HG03159 (cell line): ENCODE measurements around the gene OPRD1.
"Not testable (repeated sequence)": the region's sequence is repeated elsewhere in the genome, so short reads cannot be mapped to it uniquely, and the experiment has no call there.

Experiments used
- ATAC-seq: cut with Tn5 transposase; IDR thresholded peaks from one replicate; pipeline ENCODE4 v1.9.1; 2021; ENCODE audit warnings: mild to moderate bottlenecking, moderate library complexity; ENCODE audit not compliant: unreplicated experiment

OPRD1 gene

DNA sequence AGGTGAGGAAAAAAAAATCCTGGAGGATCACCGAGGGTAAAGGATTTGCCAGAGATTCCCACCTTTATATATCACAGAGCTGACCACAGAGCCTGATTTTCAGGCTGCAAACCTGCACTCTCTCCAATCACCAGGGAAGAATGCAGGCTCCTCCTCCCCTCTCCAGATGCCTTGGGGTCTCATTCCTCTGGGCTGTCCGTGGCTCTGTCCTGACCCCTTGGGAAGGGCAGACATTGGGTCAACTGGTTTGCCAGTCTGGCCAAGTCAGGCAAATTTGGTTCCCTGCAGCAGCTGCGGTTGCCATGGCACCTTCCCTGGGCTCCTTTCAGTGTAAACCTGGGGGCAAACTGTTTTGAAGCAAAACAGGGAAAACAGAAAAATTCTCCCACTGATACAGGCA lies 11.6 kb upstream of the OPRD1 start:
- no peak for ATAC-seq

DNA sequence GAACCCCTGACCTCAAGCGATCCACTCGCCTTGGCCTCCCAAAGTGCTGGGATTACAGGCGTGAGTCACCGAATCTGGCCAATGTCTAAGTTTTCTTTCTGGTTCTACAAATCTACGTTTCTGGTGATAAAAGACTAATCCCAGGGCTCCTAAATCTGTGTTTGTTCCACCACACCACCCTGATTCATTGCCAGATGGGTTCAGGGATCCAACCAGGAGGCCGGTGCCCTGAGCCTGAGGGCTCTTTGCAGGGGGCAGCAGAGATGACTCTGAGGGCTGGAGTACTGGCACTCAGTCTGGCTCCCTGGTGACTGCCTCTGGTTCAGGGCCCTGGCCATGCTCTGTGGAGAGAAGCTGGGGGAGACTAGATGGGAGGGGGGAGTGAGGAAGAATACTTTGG lies 10.5 kb upstream of the OPRD1 start:
- ATAC-seq, result no peak

DNA sequence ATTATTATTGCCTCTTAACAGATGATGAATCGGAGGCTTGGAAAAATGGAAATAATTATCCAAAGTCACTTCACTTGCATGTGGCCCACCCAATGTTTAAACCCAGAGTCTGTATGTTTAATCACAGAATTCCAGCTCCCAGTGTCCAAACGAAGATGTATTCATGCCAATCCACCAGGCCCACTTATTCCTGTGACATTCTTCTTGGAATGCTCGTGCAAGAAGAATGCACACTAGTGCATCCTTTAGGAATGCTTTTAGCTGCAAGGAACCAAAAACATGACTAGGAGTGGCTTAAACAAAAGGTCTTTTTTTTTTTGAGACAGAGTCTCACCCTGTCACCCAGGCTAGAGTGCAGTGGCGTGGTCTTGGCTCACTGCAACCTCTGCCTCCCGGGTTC lies 8.9 kb upstream of the OPRD1 start:
- ATAC-seq, result no peak

DNA sequence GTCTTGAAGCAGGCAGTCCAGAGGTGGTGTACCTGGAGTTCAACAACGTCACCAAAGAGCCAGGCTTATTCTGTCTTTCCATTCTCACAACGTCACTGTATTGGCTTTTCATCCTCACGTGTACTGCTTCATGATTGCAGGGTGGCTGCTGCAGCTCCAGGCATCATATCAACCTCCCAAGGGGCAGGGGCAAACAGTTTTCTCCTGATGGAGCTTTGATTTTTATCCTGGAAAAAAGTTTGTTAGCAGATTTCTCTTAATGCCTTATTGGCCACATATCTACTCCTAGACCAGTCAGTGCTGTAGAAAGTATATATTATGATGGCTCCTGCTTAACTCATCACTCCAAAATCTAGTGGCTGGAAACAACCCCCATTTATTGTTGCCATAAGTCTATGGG lies 8.3 kb upstream of the OPRD1 start:
- ATAC-seq, result no peak

DNA sequence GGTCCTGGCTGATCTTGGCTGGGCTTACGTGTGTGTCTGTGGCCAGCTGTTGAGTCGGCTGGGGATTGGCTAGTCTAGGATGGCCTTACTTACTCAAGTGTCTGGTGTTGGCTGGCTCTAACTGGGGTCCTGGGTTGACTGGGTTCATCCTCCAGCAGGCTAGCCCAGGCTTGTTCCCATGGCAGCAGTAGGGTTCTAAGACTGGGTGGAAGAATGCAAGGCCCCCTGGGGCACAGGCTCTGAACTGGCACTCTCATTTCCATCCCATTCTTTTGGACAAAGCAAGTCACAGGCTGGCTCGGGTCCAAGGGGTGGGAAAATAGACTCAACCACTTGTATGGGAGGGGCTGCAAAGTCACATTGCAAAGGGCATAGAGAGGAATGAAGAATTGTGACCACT lies 7.9 kb upstream of the OPRD1 start:
- ATAC-seq, result no peak

DNA sequence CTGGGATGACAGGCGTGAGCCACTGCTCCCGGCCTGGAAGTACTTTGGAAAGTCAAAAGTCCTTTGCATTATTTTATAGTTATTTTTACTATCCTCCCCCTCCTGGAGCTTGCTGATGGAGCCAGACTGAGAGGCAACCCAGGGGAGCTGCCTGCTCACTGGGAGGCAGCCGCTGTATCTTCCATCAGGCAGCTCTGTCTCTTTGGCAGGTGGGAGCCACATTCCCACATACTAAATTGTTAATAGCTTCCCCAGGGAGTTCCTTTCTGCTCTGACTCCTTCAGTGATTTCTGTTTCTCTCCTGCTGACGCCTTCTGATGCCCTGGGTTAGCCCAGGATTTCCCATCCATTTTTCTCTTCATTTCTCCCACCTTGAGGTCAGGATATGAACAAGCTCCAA lies 4.9 kb upstream of the OPRD1 start:
- no peak for ATAC-seq

DNA sequence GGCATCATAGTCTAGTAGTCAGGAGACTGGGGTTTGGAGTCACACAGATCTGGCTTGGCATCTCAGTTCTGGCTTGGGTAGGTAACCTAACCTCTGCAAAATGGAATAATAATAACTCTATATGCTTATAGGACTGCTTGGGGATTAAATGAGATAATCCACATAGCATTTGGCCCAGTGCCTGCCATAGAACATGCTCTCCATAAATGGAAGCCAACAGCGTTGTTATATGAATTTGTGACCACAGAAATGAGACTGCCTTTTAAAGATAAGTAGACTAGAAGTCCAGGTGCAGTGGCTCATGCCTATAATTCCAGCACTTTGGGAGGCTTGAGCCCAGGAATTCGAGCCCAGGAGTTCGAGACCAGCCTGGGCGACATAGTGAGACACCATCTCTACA lies 4.0 kb upstream of the OPRD1 start:
- ATAC-seq, result no peak

DNA sequence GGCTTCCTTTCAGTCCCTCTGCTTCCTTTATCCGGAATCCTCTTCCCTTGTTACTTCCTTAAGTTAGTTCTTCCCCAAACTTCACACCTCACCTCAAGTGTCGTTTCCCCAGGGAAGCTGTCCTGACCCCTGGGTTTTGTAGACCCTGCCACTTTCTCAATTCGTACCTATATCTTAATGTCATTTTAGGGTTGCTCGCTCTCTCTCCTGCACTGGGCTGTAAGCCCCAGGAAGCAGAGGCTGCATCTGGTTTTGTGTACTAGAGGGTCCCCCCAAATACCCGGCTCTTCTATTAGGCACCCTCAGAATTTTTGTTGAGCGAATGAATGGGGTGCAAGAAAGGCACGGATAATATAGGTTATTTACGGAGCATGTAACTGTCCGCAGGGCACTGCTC lies 603 bp upstream of the OPRD1 start:
- ATAC-seq, result no peak

DNA sequence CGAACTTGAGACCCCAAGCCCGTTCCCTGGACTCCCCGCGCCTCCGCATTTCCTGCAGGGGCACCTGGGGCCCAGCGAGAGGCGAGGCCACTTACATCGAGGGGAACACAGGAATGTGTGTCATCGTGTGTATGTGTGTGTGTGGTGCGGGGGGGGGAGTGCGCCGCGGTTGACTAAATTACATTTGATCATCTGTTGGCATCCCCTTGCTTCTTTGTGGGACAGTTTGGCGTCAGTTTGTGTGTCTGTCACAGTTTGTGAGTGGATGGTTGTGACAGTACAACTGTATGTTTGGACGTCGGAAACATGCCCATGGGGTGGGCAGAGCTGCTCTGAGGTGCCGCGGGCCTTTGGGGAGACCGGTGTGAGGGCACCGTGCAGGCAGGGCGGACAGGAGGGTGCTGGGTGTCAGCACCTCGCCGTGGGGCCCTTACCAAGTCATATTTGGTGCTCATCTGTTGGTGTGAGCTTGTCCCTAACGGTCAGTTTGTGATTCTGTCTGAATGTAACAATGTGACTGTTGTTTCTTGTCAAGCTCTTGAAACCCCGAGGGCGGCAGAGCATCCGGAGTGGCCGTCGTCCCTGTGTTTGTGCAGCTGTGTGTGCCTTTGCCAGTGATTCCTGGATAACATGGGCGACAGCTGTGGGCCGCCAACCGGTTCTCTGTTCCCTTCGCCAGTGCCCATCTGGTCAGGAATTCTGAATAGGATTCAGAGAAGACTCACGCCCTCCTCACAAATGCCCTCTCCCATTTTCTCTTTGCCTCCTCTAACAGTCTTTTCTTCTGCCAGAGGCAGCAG lies 899 bp downstream of the OPRD1 start:
- no peak for ATAC-seq

DNA sequence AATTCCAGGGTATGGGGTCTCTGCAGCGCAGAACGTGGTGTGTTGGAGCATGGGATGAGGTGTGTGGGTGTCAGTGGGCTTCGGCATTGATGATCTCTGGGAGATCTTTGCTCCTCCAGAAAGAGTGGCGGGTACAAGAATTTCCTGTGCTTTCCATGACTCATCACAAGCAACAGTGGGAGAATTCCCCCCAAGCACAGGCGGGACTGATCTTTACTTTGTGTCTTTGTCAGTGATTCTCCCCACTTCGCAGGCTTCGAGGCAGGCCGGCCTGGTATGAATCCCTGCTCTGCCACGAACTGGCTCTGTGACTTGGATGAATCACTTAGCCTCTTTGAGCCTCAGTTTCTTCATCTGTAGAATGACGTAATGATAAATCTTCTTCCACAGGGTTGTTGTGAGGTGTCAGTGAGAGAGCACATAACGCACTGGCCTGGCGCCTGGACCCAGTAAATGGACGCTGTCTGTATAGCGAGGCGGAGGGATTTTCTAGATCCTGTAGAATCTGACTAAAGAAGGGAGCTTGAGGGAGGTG lies 2.0 kb downstream of the OPRD1 start:
- no peak for ATAC-seq

DNA sequence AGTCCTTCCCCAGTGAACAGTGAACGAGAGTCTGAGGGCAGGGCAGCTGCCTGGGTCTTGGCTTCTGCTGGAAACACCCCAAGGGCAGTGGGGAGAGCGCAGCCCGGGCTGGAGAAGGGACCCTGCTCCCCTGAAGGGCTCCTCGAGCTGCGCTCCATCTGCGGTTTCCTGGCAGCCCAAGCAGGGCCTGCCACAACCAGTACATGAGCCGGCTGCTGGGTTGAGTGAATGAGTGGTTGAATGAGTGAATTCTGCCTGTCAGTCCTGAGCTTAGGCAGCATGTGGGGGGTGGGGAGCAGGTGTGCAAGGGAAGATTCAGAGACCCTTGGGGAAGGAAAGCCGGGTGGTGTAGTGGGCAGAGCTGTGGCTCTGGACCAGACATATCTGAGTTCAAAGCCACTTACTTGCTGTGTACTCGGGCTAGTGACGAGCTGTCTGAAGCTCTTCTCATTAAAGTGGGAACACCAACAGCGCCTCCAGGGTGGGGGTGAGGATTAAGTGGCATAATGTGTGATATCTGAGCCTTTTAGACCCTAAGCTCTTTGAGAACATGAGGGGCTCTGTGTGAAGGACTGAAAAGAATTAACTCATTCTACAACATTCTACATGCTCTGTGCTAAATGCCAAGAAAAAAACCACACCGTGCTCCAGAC lies 3.7 kb downstream of the OPRD1 start:
- no peak for ATAC-seq

DNA sequence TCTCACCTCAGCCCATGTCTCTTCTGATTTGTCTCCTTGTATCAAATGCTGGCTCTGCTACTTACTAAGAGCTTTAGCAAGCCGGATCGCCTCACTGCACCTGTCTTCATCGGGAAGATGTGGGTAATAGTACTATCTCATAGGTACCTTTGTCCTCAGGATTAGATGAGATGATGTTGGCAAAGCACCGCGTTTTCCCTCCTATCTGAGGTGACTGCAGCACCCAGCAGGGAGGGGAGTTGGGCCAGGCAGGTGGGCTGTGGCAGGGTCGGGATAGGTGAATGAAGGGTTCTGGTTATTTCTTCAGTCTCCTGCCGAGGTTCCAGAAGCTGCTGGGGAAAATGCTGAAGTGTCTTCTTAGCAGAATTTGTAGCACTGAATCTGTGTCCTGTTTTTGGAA lies 5.2 kb downstream of the OPRD1 start:
- ATAC-seq, result no peak

DNA sequence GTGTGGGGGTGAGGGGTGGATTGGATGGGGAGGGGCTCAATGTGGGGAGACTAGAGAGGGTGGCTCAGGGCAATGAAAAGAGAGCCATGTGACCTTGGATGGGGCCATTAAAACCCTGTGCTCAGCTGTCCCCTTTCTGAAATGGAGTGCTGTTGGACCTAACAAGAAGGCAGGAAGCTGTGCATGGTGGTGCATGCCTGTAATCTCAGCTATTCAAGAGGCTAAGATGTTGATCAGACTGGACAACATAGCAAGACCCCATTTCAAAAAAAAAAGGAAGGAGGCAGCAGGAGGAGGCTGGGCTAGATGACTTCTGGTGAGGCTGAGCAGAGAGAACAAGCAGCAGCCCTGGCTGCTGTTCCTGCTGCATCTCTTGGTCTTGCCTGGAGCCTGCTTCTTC lies 7.0 kb downstream of the OPRD1 start:
- no peak for ATAC-seq

DNA sequence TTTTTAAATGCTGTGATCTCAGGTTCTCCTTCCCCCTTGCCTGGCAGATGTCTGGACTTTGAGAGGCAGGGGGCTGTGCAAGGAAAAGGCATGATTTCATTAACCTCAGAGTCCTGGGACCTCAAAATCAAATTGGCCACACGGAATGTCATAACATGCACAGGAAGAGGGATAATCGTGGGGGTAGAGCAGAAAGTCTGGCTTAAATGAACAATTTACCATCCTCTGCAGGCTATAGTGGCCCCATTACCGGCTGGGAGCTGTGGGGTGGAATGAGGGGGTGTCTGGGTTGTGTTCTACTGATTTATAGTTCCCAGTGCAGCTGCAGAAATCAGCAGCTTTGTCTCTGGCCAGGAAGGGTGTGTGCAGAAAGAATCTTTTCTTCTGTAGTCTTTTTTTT lies 10.8 kb downstream of the OPRD1 start:
- no peak for ATAC-seq

DNA sequence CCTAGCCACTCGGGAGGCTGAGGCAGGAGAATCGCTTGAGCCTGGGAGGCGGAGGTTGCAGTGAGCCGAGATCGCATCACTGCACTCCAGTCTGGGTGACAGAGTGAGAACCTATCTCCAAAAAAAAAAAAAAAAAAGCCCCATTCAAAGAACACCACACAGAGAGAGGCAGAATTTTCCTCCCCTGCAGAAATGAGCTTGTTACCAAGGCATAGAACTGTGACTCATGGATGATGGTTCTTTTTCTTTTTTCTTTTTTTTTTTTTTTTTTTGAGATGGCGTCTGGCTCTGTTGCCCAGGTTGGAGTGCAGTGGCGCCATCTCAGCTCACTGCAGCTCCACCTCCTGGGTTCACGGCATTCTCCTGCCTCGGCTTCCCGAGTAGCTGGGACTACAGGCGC lies 12.1 kb downstream of the OPRD1 start:
- ATAC-seq, result not testable (repeated sequence)

DNA sequence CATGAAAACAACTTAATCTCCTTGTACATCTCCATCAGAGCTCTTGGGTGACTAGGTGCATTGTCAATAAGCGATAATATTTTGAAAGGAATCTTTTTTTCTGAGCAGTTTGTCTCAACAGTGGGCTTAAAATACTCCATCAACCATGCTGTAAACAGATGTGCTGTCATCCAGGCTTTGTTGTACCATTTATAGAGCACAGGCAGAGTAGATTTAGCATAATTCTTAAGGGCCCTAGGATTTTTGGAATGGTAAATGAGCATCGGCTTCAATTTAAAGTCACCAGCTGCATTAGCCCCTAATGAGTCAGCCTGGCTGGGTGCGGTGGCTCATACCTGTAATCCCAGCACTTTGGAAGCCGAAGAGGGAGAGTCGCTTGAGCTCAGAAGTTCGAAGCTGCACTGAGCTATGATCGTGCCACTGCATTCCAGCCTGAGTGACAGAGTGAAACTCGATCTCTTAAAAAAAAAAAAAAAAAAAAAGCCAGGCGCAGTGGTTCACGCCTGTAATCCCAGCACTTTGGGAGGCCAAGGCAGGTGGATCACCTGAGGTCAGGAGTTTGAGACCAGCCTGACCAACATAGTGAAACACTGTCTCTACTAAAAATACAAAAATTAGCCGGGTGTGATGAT lies 16.4 kb downstream of the OPRD1 start:
- ATAC-seq, result not testable (repeated sequence)

DNA sequence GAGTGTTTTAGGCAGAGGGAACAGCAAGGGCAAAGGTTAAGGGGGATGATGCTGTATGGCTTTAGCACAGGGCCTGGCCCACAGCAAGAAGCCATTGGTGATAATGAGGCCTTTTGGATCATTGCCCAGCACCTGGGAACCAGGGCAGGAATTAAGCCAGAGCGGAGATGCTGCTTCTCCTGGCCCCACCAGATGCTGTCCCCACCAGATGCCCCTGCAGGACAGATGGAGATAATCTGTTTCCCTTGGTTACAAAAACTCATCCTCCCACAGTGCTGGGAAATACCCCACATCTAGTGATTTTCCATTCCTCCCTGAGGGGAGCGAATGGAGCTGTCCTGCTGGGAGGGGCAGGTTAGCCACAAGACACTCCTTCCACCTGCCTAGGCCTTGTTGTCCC lies 18.8 kb downstream of the OPRD1 start:
- no peak for ATAC-seq

DNA sequence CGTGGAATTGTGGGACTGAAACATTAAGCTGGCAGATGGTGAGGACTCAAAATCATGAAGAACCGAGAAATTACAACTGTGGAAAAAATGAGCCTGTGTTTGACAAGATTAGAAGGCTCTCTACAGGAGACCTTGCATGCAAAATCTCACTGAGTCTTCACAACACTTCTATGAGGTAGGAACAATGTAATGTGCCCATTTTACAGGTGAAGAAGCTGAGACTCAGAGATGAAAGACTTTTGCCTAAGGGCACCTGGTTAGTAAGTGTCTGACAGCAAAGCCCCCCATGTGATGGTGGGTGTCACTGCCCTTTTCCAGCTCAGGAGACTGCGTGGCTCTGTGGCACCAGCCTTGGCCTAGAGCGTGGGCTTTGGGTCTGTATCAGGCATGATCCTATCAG lies 21.0 kb downstream of the OPRD1 start:
- no peak for ATAC-seq

DNA sequence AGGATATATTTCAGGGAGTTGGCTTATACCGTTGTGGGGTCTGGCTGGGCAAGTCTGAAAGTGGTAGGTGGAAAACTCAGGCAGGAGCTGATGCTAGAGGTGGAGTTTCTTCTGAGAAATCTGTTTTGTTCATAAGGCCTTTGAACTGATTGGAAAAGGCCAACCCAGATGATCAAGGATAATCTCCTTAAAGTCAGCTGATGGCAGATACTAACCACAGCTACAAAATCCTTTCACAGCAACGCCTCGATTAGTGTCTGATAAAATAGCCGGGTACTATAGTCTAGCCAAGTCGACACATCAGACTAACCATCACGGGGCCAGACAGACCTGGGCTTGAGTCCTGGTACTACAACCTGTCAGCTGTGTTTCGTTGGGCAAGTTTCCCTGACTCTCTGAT lies 21.4 kb downstream of the OPRD1 start:
- ATAC-seq, result no peak

DNA sequence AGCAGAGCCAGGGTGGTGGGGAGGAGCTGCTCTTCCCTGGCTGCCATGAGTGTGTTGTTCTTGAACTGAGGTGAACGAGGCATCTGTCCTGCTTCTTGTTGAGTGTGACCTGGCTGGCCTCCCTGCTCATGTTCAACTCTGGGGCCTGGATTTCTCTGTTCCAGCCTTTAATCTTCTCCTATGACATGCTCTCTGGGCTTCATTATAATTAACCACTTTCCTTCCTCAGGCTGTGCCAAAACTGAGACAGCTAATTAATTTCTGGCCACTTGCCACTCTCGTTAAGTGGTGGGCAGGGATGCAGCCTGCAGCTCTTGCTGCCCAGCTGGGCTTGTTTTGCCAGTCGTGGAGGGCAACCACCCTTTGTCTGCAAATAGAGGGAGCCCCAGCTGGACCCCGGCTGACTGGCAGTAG lies 23.3 kb downstream of the OPRD1 start:
- ATAC-seq, result no peak

DNA sequence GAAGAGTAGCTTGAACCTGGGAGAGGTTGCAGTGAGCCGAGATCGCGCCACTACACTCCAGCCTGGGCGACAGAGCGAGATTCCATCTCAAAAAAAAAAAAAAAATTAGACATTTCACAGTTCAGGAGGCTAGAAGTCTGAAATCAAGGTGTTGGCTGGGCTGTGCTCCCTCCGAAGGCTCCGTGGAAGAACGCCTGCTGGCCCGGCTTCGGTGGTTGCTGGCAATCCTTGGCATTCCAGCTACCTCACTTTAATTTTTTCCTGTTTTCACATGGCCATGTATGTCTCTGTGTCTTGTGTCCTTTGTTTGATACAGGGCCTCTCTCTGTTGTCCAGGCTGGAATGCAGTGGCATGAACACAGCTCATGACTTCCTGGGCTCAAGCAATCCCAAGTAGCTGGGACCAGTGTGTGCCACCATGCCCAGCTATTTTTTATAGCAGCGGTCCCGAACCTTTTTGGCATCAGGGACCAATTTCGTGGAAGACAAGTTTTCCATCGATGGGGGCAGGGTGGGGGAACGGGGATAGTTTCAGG lies 24.5 kb downstream of the OPRD1 start:
- ATAC-seq, result no peak
